ENCODE measurements around the gene PHKA1.
"Not testable (repeated sequence)": the region's sequence is repeated elsewhere in the genome, so short reads cannot be mapped to it uniquely, and the experiment has no call there.

The PHKA1 gene

GRCh38 chrX:72693477-72693876 is 20.6 kb downstream of the PHKA1 start:
- POLR2A ChIA-PET = no interaction called here
- CTCF ChIA-PET = no interaction called here
- no peak for DNase-seq (ENCODE audit: low read depth, low spot score)
- H3K4me3 ChIP-seq (ENCODE audit: low read depth, low read length) = no peak overlapping the region
- TF ChIP-seq CTCF (IDR thresholded peaks at IDR 0.05; ENCODE audit: insufficient read depth, low read length, missing control alignments) = no peak

GRCh38 chrX:72687396-72687795 is 26.7 kb downstream of the PHKA1 start:
- CTCF ChIA-PET = no interaction called here
- DNase-seq (ENCODE audit: low read depth, low spot score) = no peak
- no peak for TF ChIP-seq CTCF (IDR thresholded peaks at IDR 0.05; ENCODE audit: insufficient read depth, low read length, missing control alignments)
- H3K4me3 ChIP-seq (ENCODE audit: low read depth, low read length) = no peak overlapping the region
- POLR2A ChIA-PET = no interaction called here

GRCh38 chrX:72685810-72686456 is 28.2 kb downstream of the PHKA1 start:
- no peak overlapping the region for H3K4me3 ChIP-seq (ENCODE audit: low read depth, low read length)
- no peak for TF ChIP-seq CTCF (IDR thresholded peaks at IDR 0.05; ENCODE audit: insufficient read depth, low read length, missing control alignments)
- POLR2A ChIA-PET = no interaction called here
- DNase-seq (ENCODE audit: low read depth, low spot score) = peak; percentile 9
- CTCF ChIA-PET = no interaction called here

GRCh38 chrX:72685018-72685417 is 29.1 kb downstream of the PHKA1 start:
- no peak overlapping the region for H3K4me3 ChIP-seq (ENCODE audit: low read depth, low read length)
- DNase-seq (ENCODE audit: low read depth, low spot score) = no peak
- no peak for TF ChIP-seq CTCF (IDR thresholded peaks at IDR 0.05; ENCODE audit: insufficient read depth, low read length, missing control alignments)
- POLR2A ChIA-PET = no interaction called here
- CTCF ChIA-PET = no interaction called here

GRCh38 chrX:72683631-72684030 is 30.5 kb downstream of the PHKA1 start:
- no peak for DNase-seq (ENCODE audit: low read depth, low spot score)
- CTCF ChIA-PET = no interaction called here
- no peak overlapping the region for H3K4me3 ChIP-seq (ENCODE audit: low read depth, low read length)
- TF ChIP-seq CTCF (IDR thresholded peaks at IDR 0.05; ENCODE audit: insufficient read depth, low read length, missing control alignments) = no peak
- POLR2A ChIA-PET = no interaction called here

GRCh38 chrX:72676465-72676864 is 37.6 kb downstream of the PHKA1 start:
- no peak for DNase-seq (ENCODE audit: low read depth, low spot score)
- POLR2A ChIA-PET = no interaction called here
- no peak for TF ChIP-seq CTCF (IDR thresholded peaks at IDR 0.05; ENCODE audit: insufficient read depth, low read length, missing control alignments)
- H3K4me3 ChIP-seq (ENCODE audit: low read depth, low read length) = no peak overlapping the region
- CTCF ChIA-PET = no interaction called here

- CTCF ChIA-PET; DNase-seq (ENCODE audit: low read depth, low spot score); POLR2A ChIA-PET; H3K4me3 ChIP-seq (ENCODE audit: low read depth, low read length): not testable (repeated sequence)
Measured at GRCh38 chrX:72673951-72674350, 40.2 kb downstream of the PHKA1 start.

- H3K4me3 ChIP-seq (ENCODE audit: low read depth, low read length); CTCF ChIA-PET; POLR2A ChIA-PET; DNase-seq (ENCODE audit: low read depth, low spot score): not testable (repeated sequence)
Measured at GRCh38 chrX:72669508-72669907, 44.6 kb downstream of the PHKA1 start.

All from AG04449 (cell line).